Kidney glomerular epithelial cell (primary cell): ENCODE data around the gene TLK1.
"Not testable (repeated sequence)": the region's sequence is repeated elsewhere in the genome, so short reads cannot be mapped to it uniquely, and the experiment has no call there.

Source experiments
- DNase-seq: peaks from one replicate; lab custom pipeline; 2025; lab: John Stamatoyannopoulos, UW

TLK1 gene

DNA sequence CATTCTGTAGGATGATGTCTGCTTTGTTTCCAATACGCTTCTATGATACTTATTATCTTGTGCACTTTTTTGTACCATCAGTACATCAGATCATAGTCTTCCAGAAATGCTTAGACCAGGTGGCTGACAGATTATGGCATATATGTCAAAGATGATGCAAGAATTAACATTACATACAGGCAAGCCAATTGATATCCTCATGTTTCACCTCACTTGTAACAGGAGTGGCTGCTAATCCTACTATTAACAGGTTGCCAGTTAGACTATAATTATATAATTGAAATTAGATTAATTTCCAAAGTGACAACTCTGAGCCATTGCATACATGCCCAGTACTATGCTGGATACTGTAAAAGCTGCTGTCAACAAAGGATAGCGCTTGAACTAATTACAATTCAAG is 77.2 kb downstream of the TLK1 start:
- DNase-seq, result no peak

DNA sequence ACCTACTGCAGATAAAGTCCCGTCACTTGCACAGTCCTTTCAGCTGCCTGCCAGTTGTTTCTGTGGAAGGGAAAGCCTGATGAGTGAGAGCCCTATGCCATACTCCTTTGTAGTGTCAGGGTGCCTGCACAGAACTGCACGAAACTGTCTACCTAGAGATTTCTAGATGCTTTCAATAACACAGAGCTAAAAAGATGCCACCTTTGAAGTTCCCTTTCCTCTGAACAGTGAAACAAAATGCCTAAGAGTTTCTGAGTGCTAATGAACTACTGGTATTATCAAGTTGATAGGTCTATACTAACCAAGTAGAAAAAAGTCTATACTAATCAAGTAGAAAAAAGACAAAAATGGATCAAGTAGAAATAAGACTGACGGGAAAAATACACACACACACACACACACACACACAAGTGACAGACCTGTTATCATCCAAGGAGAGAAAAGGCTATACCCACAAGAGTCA is 79.0 kb downstream of the TLK1 start:
- DNase-seq, result no peak

DNA sequence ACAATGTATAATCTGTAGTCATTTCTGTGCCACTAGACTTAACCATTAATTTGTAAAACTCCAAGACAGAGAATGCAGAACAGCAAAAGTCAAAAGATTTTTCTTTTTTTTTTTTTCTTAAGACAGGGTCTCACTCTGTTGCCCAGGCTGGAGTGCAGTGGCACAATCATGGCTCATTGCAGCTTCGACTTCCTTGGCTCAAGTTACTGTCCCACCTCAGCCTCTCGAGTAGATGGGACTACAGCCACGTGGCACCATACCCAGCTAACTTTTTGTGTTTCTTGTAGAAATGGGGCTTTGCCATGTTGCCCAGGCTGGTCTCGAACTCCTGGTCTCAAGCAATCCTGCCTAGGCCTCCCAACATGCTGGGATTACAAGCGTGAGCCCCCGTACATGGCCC is 80.1 kb downstream of the TLK1 start:
- no peak for DNase-seq

DNA sequence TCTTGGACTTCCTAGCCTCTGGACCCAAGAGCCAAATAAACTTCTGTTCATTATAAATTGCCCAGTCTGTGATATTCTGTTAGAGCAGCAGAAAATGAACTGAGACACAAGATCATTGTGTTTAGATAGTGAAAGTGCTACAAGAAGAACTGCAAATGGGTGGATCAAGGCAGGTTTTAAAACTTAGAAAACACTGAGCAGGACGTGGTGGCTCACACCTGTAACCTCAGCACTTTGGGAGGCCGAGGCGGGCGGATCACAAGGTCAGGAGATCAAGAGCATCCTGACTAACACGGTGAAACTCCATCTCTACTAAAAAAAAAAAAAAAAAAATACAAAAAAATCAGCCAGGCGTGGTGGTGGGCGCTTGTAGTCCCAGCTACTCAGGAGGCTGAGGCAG is 84.3 kb downstream of the TLK1 start:
- not testable (repeated sequence) for DNase-seq

DNA sequence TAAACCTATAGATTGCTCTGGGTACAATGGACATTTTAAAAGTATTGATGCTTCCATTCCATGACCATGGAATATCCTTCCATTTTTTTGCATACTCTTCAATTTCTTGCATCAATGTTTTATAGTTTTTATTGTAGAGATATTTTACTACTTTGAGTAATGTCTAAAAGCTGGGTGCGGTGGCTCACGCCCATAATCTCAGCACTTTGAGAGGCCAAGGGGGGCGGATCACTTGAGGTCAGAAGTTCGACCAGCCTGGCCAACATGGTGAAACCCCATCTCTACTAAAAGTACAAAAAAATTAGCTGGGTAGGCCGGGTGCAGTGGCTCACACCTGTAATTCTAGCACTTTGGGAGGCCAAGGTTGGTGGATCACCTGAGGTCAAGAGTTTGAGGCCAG is 88.5 kb downstream of the TLK1 start:
- DNase-seq, result no peak

DNA sequence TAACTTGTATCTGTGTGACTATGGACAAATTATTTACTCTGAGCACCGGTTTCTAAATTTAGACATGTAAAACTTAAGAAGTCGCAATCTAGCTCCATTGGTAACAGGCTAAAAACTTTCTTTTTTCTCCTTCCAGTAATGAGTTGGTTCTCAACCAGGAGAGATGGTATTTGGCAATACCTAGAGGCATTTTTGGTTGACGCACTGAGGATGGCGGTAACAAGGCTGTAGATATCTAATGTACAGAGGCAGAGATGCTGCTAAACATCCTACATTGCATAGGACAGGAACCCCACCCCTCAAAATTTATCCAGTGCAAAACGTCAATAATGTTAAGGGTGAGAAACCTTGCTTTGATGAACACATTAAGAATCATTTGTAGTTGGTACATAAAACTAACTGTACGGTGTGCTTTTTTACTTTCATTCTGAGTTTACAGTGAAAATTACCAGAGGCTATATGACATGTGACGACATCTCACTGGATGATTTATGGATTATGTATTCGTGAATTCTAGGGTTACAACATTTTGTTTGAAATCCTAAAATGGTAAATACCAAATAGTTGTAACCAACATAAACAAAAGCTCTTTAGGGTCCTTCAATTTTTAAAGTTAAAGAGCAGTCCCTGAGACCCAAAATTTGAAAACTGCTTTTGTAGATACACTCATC is 91.3 kb downstream of the TLK1 start:
- DNase-seq, result no peak

DNA sequence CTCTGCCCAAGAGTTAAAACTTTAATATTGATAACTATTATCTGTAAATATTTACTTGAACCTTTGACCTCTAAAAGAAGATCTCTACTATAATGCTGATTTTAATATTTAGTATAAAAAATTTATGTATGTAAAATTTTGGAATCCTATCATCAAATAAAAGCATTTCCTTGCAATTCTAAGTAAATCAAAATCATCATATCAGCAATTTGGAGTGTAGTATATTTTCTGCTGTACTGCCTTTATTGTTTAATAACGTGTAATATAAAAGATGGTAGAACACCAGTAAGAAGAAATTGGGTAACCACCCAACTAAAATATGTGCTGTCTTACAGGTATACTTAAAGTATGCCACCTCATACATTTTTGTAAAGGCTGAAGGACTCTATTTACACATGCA is 94.6 kb downstream of the TLK1 start:
- DNase-seq, result no peak

DNA sequence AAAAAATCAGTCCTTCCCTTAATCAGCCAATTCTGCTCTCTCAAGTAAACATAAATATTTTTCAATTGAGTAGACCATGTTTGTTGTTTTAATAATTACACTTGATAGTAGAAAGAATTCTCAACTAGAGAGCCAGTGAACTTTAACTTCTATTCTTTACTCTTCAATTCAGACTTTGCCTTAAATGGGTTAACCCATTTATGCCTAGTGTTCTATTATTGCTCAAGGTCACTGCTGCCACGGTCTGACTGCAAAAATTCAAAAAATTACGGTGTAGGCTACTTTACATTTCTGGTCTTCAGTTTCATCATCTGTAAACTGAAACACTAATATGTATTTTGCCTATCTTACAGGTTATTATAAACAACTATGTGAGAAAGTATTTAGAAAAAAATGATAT is 103.1 kb downstream of the TLK1 start:
- DNase-seq, result no peak

DNA sequence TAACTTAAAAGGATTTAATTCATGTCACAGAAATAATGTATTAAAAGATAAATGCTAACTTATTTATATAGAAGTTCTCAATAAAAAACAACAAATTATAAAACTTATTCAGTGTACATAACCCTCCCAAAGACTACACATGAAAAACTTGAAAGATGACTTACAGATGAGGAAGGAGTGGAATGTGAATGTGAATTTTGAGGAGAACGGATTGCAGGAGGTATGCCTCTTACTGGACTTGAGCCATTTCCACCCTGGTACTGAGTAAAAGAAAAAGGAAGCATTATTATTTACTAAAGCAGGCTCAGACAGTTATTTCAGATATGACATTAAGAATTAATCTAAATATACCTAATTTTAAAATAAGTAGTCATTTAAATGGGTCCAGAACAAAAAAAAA is 104.4 kb downstream of the TLK1 start:
- DNase-seq, result no peak

DNA sequence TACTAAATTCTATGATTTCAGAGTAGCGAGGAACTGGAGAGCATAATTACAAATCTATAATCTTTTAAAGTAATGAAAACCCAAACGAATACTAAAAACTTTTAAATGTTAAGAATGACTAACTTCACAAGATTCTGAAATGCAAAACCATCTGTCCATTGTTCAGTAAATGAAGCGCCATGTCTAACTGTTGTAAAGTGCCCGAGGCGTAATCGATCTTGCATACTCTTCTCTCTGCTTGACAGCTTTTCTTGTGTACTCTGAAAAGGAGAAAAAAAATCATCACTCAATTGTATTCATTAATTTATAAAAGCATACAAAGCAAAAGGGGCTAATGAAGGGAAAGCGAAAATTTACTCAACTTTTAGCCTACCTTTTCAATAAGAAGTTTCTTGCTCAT is 111.0 kb downstream of the TLK1 start:
- DNase-seq, result no peak

DNA sequence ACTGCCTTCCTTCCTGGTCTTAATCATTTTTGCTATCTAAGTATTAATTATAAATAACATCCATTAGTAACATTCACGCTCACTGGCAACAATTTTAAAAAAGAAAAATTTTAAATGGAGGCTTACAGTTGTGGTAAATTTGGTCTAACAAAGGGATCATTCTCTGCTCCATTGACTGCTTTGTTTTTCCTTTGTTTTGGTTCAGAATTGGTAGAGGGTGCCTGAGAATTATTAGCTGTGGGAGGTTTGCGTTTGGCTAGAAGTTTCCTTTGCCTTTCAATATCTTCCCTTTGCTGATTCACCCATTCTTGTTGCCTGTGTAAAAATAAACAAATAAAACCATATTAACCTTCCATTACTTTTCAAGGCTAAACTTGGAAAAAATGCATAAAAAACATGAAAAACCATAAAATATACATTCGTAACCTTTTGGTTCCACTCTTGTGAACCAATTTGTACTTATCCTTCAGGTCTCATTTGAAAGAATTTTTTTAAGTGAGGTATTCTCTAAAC is 114.6 kb downstream of the TLK1 start:
- no peak for DNase-seq

DNA sequence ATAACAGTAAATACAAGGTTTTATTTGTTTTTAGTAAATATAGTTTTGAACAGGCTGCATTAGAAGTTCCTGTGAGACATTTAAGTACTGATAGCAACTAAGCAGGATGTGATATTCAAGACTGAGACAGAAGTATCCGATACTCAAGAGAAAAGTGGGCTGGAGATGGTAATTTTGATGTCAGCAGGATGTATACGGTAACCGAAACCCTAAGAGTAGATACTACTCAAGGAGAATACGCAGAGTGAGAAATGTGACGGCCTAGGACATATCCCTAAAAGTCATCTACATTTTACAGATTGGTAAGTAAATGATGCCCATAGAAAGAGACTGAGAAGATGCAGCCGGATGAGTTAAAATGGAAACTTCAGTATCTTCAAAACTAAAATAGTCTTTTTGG is 116.3 kb downstream of the TLK1 start:
- no peak for DNase-seq

DNA sequence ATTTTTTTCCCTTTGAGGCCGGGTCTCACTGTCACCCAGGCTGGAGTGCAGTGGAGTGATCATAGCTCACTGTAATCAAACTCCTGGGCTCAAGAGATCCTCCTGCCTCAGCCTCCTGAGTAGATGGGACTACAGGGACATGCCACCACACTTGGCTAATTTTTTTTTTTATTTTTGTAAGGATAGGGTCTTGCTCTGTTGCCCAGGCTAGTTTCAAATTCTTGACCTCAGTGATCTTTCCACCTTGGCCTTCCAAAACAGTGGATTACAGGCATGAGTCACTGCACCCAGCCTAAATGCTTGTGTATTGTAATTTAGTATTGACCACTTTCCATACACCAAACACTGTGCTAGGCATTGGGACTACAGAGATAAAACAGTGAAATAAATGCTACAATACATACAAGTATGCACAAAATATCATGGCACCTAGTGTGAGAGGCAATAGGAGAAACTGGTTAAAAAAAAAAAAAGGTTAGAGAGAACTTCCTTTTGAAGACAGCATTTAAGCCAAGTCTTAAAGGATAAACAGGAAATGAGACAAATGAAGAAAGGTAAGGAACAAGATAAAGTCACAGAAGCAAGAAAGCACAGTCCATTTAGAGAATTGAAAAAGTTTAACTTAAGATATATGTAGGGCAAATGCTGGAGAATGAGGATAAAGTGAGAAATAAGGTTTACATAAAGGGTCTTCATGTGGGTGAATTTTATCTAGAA is 118.3 kb downstream of the TLK1 start:
- DNase-seq, result no peak

DNA sequence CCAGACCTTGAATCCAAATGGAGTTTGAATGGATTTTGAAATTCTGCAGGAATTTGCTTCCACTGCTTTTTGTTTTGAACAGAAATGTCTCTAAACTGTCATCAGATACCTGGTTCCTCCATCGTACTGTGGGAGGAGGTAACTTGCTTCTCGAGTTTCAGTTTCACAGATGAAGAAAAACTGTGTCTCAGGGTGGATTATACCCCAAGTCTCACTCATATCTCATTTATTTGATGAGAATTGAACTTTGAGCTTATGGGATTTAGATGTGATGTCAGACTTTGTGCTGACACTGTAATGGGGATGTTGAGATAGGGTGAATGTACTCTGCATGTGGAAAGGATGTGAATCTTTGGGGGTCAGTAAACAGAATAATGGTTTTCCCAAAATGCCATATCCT is 124.2 kb downstream of the TLK1 start:
- no peak for DNase-seq

DNA sequence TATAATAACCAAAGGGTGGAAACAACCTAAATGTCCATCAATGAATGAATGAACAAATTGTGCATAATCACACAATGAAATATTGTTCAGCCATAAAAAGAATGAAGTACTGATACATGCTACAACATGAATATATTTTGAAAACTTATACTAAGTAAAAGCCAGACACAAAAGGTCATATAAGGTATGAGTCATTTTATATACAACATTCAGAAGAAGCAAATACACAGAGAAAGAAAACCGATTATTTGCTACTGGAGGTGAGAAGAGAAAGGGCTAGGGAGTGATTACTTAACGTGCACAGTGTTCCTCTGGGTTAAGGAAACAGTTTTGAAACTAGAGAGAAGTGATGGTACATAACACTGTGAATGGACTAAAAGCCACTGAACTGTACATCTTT is 126.4 kb downstream of the TLK1 start:
- no peak for DNase-seq

DNA sequence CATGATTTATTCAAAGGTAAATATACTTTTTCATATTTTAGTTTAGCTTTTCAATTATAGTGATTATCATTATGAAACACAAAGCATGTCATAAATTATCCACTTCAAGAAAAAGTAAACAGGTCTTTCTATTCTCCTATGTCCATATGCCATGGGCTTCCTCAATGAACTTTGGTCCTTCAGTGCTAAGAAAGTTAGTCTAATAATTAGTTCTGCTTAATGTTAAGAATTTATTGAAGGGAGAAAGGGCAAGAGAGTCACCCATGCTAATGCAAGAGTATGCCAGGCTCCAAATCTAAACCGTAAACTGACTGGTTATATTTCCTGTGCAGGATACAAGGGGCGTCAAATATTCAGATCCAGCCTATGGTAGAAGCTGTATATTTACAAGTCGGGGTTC is 135.5 kb downstream of the TLK1 start:
- DNase-seq, result no peak

DNA sequence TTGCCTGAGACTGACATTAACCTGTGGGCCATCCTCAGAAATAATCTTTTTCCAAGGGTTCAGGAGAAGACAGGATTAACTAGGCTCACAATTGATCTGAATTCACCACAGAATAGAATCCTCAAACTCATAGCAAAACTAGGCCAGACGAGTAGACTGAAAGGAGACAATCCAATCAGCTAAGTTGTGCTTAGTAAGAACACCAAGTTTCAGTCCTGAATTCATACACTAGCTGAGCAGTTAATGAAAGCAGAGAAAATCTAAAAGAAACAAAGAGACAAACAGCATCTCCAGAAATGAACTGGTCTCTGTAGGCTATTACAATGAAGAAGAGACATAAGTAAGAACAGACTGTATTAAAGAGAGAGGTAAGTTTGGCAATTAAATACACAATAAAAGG is 142.2 kb downstream of the TLK1 start:
- no peak for DNase-seq

DNA sequence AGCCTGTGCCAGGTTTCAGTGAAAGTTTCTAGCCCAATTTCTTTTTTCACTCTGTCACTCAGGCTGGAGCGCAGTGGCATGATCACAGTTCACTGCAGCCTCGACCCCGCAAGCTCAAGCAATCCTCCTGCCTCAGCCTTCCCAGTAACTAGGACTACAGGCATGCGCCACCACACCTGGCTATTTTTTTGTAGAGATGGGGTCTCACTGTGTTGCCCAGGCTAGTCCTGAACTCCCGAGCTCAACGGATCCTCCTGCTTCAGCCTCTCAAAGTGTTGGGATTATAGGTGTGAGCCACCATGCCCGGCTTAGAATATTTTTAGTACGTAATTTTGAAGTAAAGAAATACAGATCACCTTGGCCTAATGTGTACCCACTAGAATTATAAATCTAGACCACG is 144.6 kb downstream of the TLK1 start:
- DNase-seq, result no peak

DNA sequence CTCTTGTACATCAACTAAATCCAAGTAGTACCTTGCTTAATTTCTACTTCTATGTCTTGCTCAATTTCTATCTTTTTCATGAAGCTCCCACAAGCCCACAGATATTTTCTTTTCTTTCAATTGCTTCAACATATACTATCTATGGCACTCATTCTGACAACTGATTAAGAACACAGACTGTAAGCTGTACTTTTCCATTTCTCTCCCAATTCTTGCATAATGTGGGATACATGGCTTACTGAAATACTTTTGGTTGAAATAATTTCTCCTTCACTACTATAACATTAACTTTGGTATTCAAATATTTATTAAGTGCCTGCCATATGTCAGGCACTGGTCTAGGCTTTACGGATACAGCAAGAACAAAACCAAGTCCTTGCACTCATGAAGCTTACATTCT is 146.8 kb downstream of the TLK1 start:
- no peak for DNase-seq

DNA sequence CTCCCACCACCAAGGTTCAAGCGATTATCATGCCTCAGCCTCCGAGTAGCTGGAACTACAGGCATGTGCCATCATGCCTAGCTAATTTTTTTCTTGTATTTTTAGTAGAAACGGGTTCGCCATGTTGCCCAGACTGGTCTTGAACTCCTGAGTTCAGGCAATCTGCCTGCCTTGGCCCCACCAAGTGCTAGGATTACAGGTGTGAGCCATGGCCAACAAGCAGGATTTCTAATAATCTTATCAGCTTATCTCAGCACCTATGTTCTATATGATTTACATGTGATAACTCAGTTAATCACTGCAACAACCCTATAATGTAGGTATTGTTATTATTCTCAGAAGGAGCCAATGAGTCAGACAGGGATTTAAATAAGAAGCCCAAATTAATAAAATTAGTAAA is 151.3 kb downstream of the TLK1 start:
- no peak for DNase-seq

DNA sequence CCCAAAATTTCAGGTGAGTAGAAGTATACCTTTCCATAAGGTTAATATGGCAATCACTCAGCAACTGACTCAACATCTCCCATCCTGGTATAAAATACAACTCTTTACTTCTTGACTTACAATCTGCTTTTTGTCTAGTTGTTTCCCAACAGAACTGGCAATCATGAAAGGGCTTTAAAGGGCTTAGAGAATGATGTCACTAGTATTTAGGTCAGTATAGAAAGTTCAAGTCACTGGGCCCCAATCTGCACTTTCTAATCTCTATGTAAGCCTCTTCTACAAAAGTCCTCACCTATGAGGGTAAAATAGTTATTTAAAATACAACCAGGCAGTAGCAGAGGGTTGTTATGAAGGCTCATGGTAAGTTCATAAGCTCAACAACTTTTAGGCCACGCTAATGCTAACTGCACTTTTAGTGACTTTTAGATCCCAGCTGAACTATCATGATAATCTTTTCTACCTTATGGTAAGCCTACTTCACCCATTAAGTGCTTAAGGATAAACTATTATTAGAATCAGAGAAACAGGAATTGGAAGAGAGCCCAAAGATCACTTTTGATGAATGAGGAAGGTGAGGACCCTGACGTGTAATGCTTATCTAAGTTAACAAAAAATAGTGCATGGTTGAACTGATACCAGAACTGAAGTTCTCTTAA is 152.0 kb downstream of the TLK1 start:
- no peak for DNase-seq

DNA sequence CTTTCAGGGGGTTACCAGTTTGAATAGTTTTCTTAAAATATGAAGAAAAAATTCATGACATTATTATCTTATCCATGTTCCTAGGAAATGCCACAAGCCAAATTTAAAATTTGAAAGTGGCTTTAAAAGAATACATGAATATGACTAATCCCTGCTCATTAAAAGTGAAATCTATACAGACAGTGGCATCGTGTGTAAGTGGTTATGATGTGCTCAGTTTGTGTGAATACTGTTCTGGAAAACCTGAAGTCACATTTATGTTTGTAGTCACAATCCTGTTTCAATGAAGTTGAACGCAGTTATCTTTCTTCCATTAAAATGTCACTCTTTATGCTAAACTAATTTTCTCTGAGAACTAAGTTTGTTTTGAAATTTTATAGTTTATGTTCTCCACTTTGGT is 155.9 kb downstream of the TLK1 start:
- no peak for DNase-seq

DNA sequence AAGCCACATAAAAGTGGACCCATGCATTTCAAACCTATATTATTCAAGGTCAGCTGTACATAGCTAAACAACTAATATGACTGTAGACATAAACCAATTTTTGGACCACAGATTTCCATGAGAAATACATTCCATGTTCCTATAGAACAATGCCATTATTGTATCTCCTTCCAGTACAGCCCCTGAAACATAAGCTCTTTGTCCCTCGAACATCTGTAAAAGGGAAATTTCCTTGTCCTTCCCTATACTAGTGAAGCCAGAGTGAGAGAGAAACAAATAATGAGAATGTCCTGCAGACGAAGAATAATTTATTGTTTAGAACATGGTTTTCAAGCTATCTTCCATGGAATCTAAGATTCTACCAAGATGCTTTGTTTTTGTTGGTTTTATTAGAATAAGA is 156.3 kb downstream of the TLK1 start:
- no peak for DNase-seq
